Epithelial cell of esophagus (primary cell): ENCODE results near the gene DYNLT4.
A peak's percentile ranks its signal among the peaks of the same experiment; 100 is the strongest.
"Not testable (repeated sequence)": the region's sequence is repeated elsewhere in the genome, so short reads cannot be mapped to it uniquely, and the experiment has no call there.

Experiments used
- DNase-seq: peaks from one replicate; pipeline ENCODE4 v3.0.0; 2010; ENCODE audit warnings: low read depth
- H3K4me3 ChIP-seq: 2 replicates; pipeline ENCODE4 v1.5.1; 2011; ENCODE audit warnings: mild to moderate bottlenecking, low read length, control low read depth
- CTCF ChIP-seq: IDR thresholded peaks from 2 replicates; pipeline ENCODE4 v1.5.1; 2011; ENCODE audit warnings: low read depth, mild to moderate bottlenecking, low read length, control low read depth, inconsistent platforms; ENCODE audit not compliant: insufficient read depth; ENCODE audit errors: missing control alignments

Gene DYNLT4

GRCh38 chr1:44801491-44802305 lies 5.5 kb downstream of the DYNLT4 start:
- TF ChIP-seq CTCF = no peak
- peak overlapping the region; percentile 37 for H3K4me3 ChIP-seq
- DNase-seq = peak; percentile 65

- TF ChIP-seq CTCF = peak; percentile 85
- peak; percentile 99 for DNase-seq
- H3K4me3 ChIP-seq = peak within 1 kb of the TSS; percentile 68
Measured at GRCh38 chr1:44799770-44800584, 7.2 kb downstream of the DYNLT4 start, which contains the start of gene PLK3. Gene PLK3 (plus strand): TSS chr1:44800377. CDS start chr1:44800464, 87 bp downstream.

GRCh38 chr1:44798481-44799365 lies 8.4 kb downstream of the DYNLT4 start:
- TF ChIP-seq CTCF = no peak
- H3K4me3 ChIP-seq = no peak overlapping the region
- DNase-seq = no peak

- H3K4me3 ChIP-seq, DNase-seq: not testable (repeated sequence)
Measured at GRCh38 chr1:44797886-44798285, 9.3 kb downstream of the DYNLT4 start.

GRCh38 chr1:44792736-44793502 lies 14.2 kb downstream of the DYNLT4 start:
- H3K4me3 ChIP-seq = no peak overlapping the region
- no peak for TF ChIP-seq CTCF
- no peak for DNase-seq

- no peak overlapping the region for H3K4me3 ChIP-seq
- TF ChIP-seq CTCF = no peak
- DNase-seq = no peak
Measured at GRCh38 chr1:44790968-44791801, 16.0 kb downstream of the DYNLT4 start.
